HG02981 (cell line): Measurements from ENCODE around the gene NEBL.

Experiments used
- ATAC-seq: cut with Tn5 transposase; IDR thresholded peaks from one replicate; pipeline ENCODE4 v1.9.1; 2021; ENCODE audit warnings: mild to moderate bottlenecking, moderate library complexity; ENCODE audit not compliant: unreplicated experiment

The NEBL gene

DNA sequence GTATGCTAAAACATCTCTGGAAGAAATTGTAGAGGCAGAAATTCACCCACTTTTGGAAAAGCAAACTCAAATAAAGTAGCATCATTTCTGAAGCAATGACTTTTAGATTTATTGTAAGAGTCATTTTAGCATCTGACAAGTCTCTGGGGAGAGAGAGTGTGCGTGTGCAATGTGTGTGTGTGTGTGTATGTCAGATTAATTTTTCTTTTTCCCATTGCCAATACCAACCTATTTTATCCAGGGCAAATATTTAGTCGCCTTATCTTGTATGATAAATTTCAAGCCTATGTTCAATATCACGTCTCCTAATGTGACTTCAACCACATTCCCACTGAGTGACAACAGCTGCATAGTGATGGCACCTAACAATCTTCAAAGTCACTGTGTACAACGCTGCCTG, 101.7 kb downstream of the NEBL start:
- no peak for ATAC-seq

DNA sequence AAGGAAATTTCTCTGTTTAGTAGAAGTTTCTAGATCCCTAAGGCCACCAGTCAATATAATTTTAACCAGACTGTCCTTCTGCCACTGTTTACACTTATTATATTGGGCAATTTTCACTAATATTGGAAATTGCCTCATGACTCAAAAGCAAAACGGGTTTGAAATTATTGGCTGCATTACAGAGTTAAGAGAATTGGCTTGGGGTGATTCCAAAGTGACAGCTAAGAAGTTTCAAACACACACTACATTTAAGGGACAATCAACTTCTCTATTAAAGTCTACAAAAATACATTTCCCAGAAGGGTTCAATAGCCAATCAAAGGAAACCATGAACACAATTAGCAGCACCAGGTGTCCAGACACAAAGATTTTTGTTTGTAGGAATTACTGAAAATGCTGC, 111.9 kb downstream of the NEBL start:
- ATAC-seq, result no peak

DNA sequence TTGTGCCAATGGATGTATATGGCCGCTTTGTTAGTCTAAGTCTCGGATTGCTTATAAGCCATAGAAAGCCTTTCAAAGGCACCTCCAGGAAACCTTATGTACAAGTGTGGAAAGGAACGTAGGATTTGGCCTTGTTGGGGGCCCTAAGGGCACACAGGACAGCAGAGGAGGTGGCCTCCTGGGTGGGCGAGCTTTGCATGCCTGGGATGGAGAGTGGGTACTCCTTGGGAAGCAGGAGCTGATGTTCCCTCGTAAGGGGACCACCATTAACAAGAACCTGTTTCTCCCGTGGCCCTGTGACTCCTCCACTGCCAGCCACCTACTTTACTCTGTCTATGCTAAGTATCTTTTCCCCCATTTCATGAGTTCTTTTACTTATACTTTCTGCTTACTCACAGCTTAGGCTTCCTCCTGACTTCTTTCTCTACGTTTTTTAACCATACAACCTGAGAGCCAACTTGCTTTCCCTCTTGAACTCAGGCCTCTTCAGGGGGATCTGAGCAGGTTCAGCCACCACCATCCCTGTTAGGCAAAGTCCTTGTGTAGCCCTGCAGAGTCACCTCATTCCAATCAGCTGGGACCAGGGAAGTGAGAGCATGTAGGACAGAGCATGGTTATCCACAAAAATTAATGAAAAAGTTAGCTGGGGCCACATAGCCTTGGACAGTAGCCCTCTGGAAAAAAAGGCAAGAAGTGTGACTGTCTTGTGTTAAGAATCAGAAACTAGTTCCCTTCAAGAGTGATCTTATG, 118.9 kb downstream of the NEBL start:
- no peak for ATAC-seq

DNA sequence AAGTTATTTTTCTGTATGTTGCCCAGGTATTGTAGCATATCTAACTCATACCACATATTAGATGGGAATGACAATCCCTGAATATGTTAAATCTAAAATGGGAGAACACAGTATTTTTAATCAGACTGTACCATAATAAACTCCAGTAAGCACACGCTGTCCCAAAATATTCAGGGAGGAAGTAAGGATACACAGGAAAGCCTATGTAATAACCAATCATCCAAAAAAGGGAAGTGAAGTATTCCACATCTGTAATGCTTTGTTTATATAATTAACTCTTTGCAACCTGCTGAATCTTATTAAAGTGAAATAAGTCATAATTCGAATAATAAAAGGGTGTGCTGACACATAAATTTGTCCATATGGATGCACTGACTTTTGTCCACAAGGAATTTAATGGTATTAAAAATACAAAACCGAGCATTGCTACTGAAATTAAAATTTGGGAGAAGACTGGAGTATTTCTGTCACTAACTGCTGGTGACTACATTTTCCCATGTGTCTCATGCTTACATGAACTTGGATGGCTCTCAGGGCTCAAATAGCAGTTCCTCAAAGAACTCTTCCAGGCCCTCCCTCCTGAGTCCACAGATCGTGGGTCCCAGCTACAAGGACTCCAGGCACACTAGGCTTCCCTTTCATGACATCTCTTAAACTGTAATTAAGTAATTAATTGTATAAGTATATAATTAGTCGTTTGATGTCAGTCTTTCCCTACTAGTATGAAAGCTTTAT, 120.6 kb downstream of the NEBL start:
- ATAC-seq, result no peak

DNA sequence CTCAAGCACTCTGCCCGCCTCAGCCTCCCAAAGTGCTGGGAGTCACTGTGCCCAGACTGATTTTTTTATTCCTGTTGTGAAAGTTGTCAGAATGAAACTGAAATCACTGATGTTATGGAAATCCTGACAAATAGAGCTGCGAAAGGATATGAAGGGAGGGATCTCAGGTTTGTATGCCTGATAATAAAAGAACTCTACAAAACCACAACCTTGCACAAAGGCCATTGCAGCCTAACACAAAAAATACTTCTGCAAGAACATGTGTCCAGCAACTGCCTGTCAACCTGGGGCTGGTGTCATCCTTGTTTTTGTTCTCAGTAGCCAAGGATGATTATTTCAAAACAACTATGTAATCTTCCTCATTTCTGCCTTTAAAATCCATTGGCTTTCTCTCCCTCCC, 126.1 kb downstream of the NEBL start:
- ATAC-seq, result no peak

DNA sequence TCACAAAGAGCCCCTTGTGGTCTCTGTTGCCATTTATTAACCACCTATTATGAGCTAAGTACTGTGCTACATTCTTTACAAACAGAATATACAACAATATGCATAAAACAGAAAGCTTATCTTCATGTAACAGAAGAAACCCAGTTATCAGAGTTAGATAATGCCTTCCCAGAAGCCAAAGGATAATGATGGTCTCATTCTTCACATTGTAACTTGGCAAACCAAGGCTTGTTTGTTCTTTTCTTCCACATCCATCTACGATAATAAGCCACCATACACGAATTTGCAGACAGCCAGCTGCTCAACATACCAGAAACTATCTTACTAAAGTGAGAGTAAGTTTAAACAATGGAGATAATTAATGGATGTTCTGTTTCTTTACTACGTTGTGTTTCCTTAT, 127.6 kb downstream of the NEBL start:
- no peak for ATAC-seq

DNA sequence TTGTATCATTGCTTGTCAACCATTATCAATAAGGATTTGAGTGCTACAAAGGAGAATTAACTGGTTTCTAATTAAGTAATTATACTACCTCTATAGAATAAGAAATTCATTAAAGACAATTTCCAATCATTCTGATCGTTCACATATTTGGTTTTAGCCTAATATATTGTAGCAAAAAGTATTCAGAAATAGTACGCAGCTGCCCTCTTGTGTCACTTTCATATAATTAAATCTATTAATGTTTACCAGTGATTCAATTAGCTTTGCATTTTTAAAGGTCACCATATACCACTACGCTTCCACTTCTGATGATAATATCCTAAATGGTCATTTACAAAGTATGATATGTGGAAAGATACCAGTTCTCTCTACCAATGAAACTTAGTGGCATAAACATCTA, 128.3 kb downstream of the NEBL start:
- no peak for ATAC-seq

DNA sequence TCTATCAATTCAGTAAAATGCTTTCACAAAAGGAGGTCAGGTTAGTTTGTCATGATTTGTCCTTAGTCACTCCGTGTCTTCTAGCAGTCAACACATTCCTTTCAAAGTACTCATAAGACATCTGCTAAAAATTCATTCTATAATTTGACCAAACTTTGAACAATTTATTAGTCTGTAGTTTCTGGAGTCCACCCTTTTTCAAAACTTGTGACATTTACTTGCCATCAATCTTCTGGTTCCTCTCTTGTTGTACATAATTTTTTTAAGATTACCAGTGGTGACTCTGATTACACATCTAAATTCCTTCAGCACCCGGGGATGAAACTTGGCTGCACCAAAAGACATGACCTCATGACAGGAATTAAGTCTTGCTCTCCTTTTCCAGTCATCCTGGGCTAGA, 130.1 kb downstream of the NEBL start:
- ATAC-seq, result no peak

DNA sequence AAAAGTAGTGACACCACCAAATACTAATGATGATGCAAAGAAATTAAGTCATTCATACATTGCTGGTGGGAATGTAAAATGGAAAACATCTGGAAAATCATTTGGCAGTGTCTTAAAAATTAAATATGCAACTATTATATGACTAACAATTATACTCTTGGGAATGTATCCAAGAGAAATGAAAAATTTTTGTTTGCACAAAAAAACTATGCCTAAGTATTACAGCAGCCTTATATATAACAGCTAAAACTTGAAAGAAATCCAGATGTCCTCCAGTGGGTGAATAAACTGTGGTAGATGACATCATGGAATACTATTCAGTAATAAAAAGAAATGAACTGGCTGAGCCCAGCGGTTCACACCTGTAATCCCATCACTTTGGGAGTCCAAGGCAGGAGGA, 132.0 kb downstream of the NEBL start:
- ATAC-seq, result no peak

DNA sequence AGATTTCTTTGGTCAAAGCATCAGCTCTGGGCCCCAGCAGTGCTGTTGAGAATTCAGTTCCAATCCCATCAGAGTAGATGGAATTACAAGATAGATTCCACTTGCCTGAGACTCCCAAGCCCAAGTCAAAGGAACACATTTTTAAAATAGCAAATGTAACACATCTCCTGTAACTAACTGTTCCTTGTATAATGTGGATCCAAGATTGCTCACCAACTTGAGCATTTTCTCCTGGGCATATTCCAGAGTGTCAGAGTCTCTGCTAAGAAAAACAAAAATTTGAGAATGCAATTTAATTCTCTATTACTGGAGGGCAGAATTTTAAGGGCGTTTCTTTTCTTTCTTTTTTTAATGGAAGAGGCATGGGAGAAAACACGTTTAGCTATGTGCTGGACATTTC, 136.7 kb downstream of the NEBL start:
- ATAC-seq, result no peak

DNA sequence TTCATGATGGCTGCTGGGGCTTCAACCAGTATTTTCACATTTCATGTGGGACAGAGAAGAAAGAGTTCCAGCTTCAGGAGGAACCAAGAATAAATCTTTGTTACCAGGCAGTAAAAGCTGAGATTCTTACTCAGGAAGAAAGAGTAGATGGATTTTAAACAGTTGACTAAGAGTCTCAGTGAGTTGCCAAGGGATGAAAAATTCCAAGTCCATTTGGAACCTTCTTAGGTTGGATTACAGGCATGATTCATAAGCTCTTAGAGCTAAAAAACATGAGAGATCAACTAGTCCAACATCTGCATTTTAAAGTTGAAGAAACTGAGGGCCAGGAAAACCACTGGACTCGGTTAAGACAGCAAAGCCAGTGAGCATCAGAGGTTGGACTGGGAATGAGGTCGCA, 148.6 kb downstream of the NEBL start:
- no peak for ATAC-seq

DNA sequence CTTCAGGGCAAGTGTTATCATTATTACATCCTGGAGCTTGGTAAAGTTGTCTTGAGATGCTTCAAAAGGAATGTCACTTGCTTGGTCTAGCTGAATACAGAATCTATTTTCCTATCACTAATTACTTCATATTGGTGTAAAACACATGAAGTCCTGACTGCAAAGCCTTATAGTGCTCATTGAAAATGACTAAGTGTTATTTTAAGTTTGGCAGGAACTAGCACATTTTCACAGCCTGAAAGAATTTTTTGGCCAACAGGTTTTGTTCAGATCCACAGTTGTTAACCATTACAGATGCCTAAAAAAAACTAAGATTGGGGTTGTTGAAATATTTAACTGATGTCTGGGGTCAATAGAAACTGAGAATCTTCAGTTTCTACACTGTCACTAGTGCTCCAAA, 149.3 kb downstream of the NEBL start:
- ATAC-seq, result no peak

DNA sequence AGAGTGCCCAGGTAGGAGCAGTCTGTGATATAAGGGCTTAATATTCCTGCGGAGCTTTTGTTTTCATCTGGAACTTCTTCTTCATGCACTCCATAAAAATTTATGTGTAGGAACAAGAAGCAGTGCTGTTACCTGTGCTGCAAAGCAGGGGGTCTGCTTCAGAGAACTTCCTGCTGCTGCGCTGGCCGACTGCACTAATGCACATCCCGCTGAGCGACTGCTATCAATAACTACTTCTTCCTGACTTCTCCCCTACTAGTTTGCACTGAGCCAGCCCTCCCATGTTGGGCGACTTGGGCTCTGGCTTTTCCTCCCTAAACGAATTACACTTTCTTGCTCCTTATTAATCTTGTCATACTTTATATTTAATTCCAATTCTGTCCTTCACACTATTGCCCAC, 150.3 kb downstream of the NEBL start:
- no peak for ATAC-seq

DNA sequence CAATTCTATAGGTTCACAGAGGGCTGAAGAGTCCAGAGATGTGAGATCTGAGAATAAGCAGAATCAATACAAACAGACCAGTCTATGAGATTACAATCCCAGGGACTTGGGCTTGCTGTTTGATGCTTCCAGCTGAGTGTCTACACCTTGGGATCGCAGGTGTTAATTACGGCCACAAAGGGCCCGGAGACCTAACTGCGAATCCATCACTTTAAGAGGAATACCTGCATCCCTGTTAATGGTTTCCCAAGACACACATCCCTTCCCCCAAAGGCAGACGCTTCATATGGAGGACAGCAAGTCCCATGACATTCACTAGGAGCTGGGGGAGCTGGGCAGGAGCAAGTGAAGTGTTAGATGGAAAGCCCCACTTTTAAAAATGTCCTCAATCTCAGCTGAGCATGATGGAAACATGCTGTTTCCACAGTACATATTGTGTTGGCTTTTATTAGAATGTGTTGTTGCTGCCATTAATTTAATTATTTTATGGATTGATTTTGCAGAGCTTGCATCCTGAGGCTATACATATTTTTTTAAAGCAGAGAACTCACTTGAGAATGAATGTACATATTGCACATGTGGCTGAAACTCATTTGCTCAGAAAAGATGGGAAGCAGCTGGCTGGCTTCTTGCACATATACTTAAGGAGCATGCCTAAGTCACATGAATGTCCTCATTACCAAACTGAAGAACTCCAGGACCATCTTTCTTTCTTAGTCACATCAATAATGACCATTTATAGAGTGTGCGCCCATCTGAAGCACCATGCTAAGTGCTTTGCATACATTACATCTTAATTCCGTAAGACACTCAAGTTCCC, 151.3 kb downstream of the NEBL start:
- ATAC-seq, result no peak

DNA sequence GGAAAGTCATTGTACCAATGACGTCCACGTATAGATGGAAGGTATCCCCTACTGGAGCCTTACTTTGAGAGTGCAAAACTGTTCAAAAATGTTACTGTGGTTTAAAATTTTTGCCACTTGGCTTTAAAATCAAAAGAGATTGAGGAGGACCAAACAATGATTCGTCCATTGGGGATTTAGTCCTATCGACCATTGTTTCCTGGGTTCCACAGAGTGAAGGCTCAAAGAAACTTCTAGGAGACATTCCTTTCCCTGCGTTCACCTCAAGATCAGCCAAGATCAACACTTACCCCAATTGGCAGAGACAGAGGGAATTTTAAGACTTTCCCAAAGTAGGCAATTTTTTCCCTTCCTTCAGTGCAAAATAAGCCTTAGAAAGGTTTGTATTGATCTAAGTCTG, 152.3 kb downstream of the NEBL start:
- ATAC-seq, result no peak

DNA sequence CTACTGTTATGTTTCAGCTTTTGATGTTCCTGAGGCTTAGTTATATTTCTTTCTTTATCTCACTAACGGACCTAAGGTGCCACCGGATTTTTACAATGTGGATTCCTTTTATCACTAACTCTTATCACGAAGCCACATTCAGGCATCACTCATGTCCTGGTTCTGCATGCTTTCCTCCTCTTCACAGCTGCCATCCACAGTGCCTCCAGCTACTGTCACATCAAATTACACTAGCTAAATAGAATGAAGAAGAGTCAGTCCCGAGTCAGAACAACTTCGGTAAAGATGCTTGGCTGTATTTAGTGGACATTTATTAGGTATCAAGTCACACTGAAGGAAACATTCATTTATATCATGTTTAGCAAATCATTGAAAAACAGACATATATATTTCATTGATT, 153.2 kb downstream of the NEBL start:
- no peak for ATAC-seq

DNA sequence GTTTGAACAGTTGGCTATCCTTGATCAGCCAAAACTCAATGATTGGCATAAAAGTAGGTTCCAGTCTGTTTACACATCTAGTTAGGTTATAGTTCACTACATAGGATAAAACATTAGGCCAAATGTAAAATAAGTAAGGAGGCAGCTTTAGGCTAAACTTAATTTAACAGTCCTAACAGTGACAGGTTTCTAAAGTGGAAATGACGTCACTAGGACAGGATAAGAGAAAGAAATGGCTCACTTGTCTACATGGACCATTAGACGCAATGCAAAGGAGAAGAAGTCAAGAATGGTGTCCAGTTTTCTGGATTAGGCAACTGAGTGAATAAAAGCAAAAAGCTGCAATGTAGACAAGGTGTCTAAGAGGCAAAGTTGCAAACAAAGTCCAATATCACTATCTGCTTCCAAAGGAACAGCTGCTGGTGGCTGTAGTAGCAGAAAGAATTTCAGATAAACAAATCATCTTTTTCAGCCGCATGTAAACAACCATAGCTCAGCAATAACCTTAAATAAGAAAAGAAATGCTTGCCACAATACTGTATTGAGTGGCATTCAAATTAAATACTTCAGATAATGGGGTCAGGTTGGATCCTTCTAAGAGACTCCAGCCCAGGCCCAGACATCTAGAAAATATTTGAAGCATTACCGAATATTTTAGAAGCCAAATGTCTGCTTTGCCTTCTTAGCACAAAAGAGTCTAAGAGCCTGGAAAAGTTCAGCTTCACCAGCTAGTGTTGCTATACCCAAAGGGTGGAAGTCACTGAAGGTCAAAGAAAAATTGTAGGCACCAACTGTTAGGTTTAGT, 154.2 kb downstream of the NEBL start:
- no peak for ATAC-seq

DNA sequence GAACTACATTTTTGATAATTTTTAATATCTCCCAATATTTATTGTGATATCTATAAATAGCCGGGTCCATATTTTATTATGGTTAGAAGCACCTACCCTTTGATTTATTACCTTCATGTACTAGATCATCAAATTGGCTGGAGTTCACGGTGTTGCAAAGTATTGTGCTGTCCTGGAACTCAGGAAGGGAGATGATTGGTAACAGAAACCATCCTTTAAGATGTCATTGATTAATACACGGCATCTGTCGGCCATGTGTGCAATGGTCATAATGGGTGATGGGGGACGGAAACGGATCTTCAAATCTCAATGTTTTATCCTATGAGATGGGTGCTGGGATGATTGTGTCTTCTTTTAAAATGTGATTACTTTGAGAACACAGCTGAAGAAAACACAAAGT, 157.0 kb downstream of the NEBL start:
- no peak for ATAC-seq

DNA sequence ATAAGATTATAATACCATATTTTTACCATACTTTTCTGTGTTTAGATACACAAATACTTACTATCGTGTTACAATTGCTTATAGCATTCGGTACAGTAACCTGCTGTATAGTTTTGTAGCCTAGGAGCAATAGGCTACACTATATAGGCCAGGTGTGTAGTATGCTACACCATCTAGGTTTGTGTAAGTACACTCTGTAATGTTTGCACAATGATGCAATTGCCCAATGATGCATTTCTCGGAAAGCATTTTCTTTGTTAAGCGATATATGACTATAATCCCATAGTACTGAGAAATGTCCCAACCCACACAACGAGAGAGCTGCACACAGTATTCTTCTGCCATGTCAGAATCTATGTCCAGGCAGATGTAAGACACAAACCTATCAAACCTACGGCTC, 160.0 kb downstream of the NEBL start:
- ATAC-seq, result no peak
